ENCODE results near the gene STMN3.
"Not testable (repeated sequence)": the region's sequence is repeated elsewhere in the genome, so short reads cannot be mapped to it uniquely, and the experiment has no call there.

The STMN3 gene

GRCh38 chr20:63660174-63660573, 7.0 kb upstream of the STMN3 start:
- not testable (repeated sequence) for H3K4me3 ChIP-seq (ENCODE audit: low read depth, low read length); H2BK5ac ChIP-seq (ENCODE audit: low read depth, low read length, poor library complexity); H4K91ac ChIP-seq (ENCODE audit: low read depth, low read length); H2BK12ac ChIP-seq (ENCODE audit: low read length); H3K27me3 ChIP-seq (ENCODE audit: insufficient read depth, low read length); H3K18ac ChIP-seq (ENCODE audit: low read length); H3K27ac ChIP-seq (ENCODE audit: low read depth, low read length); H4K8ac ChIP-seq (ENCODE audit: low read depth, low read length); H2AFZ ChIP-seq (ENCODE audit: insufficient read depth, low read length, poor library complexity); H3K9ac ChIP-seq (ENCODE audit: low read length); H3K79me2 ChIP-seq (ENCODE audit: control insufficient read depth, insufficient read depth, low read length, poor library complexity); H2BK120ac ChIP-seq (ENCODE audit: insufficient read depth, low read length, poor library complexity); H3K4ac ChIP-seq (ENCODE audit: low read depth, low read length); H3K79me1 ChIP-seq (ENCODE audit: low read length); H3K4me2 ChIP-seq (ENCODE audit: low read length); DNase-seq; H3K14ac ChIP-seq (ENCODE audit: low read length); H3K9me3 ChIP-seq (ENCODE audit: insufficient read depth, low read depth, low read length); H2AK5ac ChIP-seq (ENCODE audit: low read length); H3K23ac ChIP-seq (ENCODE audit: low read length); H4K12ac ChIP-seq (ENCODE audit: low read depth, low read length)
- no CpG with 5 or more reads among the region's 10 CpGs for WGBS (ENCODE audit: extremely low coverage, insufficient coverage, insufficient read length)
- Histone ChIP-seq H3K36me3 (ENCODE audit: control insufficient read depth in 1 of 2, insufficient read depth in 2 of 2, low read length in 2 of 2) (peaks cover 33 to 43% of the 10 kb centered on the region in 2 experiments), H3K4me1 (ENCODE audit: control insufficient read depth in 1 of 2, insufficient read depth in 2 of 2, low read length in 2 of 2) (peaks cover 5 to 12% of the 10 kb centered on the region in 2 experiments)

GRCh38 chr20:63659370-63659769, 6.1 kb upstream of the STMN3 start:
- Histone ChIP-seq H2BK5ac (ENCODE audit: low read depth, low read length, poor library complexity) (no peak overlapping the region), H3K9me3 (ENCODE audit: insufficient read depth, low read depth, low read length) (no peaks in the 10 kb centered on the region), H3K79me1 (ENCODE audit: low read length) (peaks cover 10% of the 10 kb centered on the region), H3K36me3 (ENCODE audit: control insufficient read depth in 1 of 2, insufficient read depth in 2 of 2, low read length in 2 of 2) (peaks cover 31 to 37% of the 10 kb centered on the region in 2 experiments), H3K27me3 (ENCODE audit: insufficient read depth, low read length) (no peaks in the 10 kb centered on the region), H3K4me2 (ENCODE audit: low read length) (peak overlapping the region; percentile 79), H4K91ac (ENCODE audit: low read depth, low read length) (no peak overlapping the region), H3K4me3 (ENCODE audit: low read depth, low read length) (no peak overlapping the region), H4K8ac (ENCODE audit: low read depth, low read length) (peak overlapping the region; percentile 91), H3K27ac (ENCODE audit: low read depth, low read length) (no peak overlapping the region), H3K18ac (ENCODE audit: low read length) (no peak overlapping the region), H3K14ac (ENCODE audit: low read length) (no peak overlapping the region), H3K4ac (ENCODE audit: low read depth, low read length) (no peak overlapping the region), H4K12ac (ENCODE audit: low read depth, low read length) (no peak overlapping the region), H2AFZ (ENCODE audit: insufficient read depth, low read length, poor library complexity) (no peak overlapping the region), H2AK5ac (ENCODE audit: low read length) (no peak overlapping the region), H3K79me2 (ENCODE audit: control insufficient read depth, insufficient read depth, low read length, poor library complexity) (peaks cover 4% of the 10 kb centered on the region), H2BK12ac (ENCODE audit: low read length) (no peak overlapping the region), H3K9ac (ENCODE audit: low read length) (no peak overlapping the region), H3K23ac (ENCODE audit: low read length) (no peak overlapping the region), H3K4me1 (ENCODE audit: control insufficient read depth in 1 of 2, insufficient read depth in 2 of 2, low read length in 2 of 2) (peaks cover 5 to 12% of the 10 kb centered on the region in 2 experiments), H2BK120ac (ENCODE audit: insufficient read depth, low read length, poor library complexity) (no peak overlapping the region)
- DNase-seq = peak; percentile 56 to 63
- no CpG with 5 or more reads among the region's 13 CpGs for WGBS (ENCODE audit: extremely low coverage, insufficient coverage, insufficient read length)

- H3K14ac ChIP-seq (ENCODE audit: low read length) = peak overlapping the region; percentile 87
- H3K9me3 ChIP-seq (ENCODE audit: insufficient read depth, low read depth, low read length) = no peaks in the 10 kb centered on the region
- peak overlapping the region; percentile 18 for H2BK5ac ChIP-seq (ENCODE audit: low read depth, low read length, poor library complexity)
- WGBS (ENCODE audit: extremely low coverage, insufficient coverage, insufficient read length) = no CpG with 5 or more reads among the region's 25 CpGs
- H3K18ac ChIP-seq (ENCODE audit: low read length) = peak overlapping the region; percentile 16
- H4K91ac ChIP-seq (ENCODE audit: low read depth, low read length) = peak overlapping the region; percentile 52
- no peaks in the 10 kb centered on the region for H3K27me3 ChIP-seq (ENCODE audit: insufficient read depth, low read length)
- peak overlapping the region; percentile 41 for H3K4ac ChIP-seq (ENCODE audit: low read depth, low read length)
- peak overlapping the region; percentile 24 for H3K27ac ChIP-seq (ENCODE audit: low read depth, low read length)
- H3K36me3 ChIP-seq (ENCODE audit: control insufficient read depth in 1 of 2, insufficient read depth in 2 of 2, low read length in 2 of 2) = peaks cover 28 to 31% of the 10 kb centered on the region in 2 experiments
- H3K23ac ChIP-seq (ENCODE audit: low read length) = no peak overlapping the region
- H3K4me3 ChIP-seq (ENCODE audit: low read depth, low read length) = peak overlapping the region; percentile 90
- H3K79me2 ChIP-seq (ENCODE audit: control insufficient read depth, insufficient read depth, low read length, poor library complexity) = peaks cover 4% of the 10 kb centered on the region
- no peak overlapping the region for H2BK12ac ChIP-seq (ENCODE audit: low read length)
- no peak for DNase-seq
- peaks cover 5 to 17% of the 10 kb centered on the region in 2 experiments for H3K4me1 ChIP-seq (ENCODE audit: control insufficient read depth in 1 of 2, insufficient read depth in 2 of 2, low read length in 2 of 2)
- peak overlapping the region; percentile 91 for H4K8ac ChIP-seq (ENCODE audit: low read depth, low read length)
- peaks cover 10% of the 10 kb centered on the region for H3K79me1 ChIP-seq (ENCODE audit: low read length)
- H3K4me2 ChIP-seq (ENCODE audit: low read length) = peak overlapping the region; percentile 79
- H2BK120ac ChIP-seq (ENCODE audit: insufficient read depth, low read length, poor library complexity) = peak overlapping the region; percentile 34
- H4K12ac ChIP-seq (ENCODE audit: low read depth, low read length) = peak overlapping the region; percentile 72
- peak overlapping the region; percentile 72 for H3K9ac ChIP-seq (ENCODE audit: low read length)
- peak overlapping the region; percentile 73 for H2AFZ ChIP-seq (ENCODE audit: insufficient read depth, low read length, poor library complexity)
- H2AK5ac ChIP-seq (ENCODE audit: low read length) = peak overlapping the region; percentile 50
Measured at GRCh38 chr20:63658749-63659187, 5.5 kb upstream of the STMN3 start.

- Histone ChIP-seq H2BK5ac (ENCODE audit: low read depth, low read length, poor library complexity) (peak within 1 kb of the TSS; percentile 85), H4K12ac (ENCODE audit: low read depth, low read length) (peak within 1 kb of the TSS; percentile 96), H2BK12ac (ENCODE audit: low read length) (peak within 1 kb of the TSS; percentile 9), H2BK120ac (ENCODE audit: insufficient read depth, low read length, poor library complexity) (peak within 1 kb of the TSS; percentile 54), H3K14ac (ENCODE audit: low read length) (peak within 1 kb of the TSS; percentile 87), H3K27ac (ENCODE audit: low read depth, low read length) (peak within 1 kb of the TSS; percentile 28), H3K23ac (ENCODE audit: low read length) (no peak within 1 kb of the TSS), H3K4ac (ENCODE audit: low read depth, low read length) (peak within 1 kb of the TSS; percentile 61), H3K9me3 (ENCODE audit: insufficient read depth, low read depth, low read length) (no peaks in the 10 kb centered on the region), H2AFZ (ENCODE audit: insufficient read depth, low read length, poor library complexity) (peak within 1 kb of the TSS; percentile 94), H3K79me2 (ENCODE audit: control insufficient read depth, insufficient read depth, low read length, poor library complexity) (peaks cover 4% of the 10 kb centered on the region), H3K9ac (ENCODE audit: low read length) (peak within 1 kb of the TSS; percentile 83), H2AK5ac (ENCODE audit: low read length) (peak within 1 kb of the TSS; percentile 50), H4K8ac (ENCODE audit: low read depth, low read length) (peak within 1 kb of the TSS; percentile 99), H3K36me3 (ENCODE audit: control insufficient read depth in 1 of 2, insufficient read depth in 2 of 2, low read length in 2 of 2) (peaks cover 22 to 25% of the 10 kb centered on the region in 2 experiments), H3K4me2 (ENCODE audit: low read length) (peak within 1 kb of the TSS; percentile 79), H3K79me1 (ENCODE audit: low read length) (peaks cover 10% of the 10 kb centered on the region), H3K4me1 (ENCODE audit: control insufficient read depth in 1 of 2, insufficient read depth in 2 of 2, low read length in 2 of 2) (peaks cover 8 to 20% of the 10 kb centered on the region in 2 experiments), H3K4me3 (ENCODE audit: low read depth, low read length) (peak within 1 kb of the TSS; percentile 90), H3K27me3 (ENCODE audit: insufficient read depth, low read length) (no peaks in the 10 kb centered on the region), H4K91ac (ENCODE audit: low read depth, low read length) (peak within 1 kb of the TSS; percentile 60), H3K18ac (ENCODE audit: low read length) (peak within 1 kb of the TSS; percentile 84)
- WGBS (ENCODE audit: extremely low coverage, insufficient coverage, insufficient read length) = no CpG with 5 or more reads among the region's 73 CpGs
- DNase-seq = peak; percentile 92 to 97
Measured at GRCh38 chr20:63657937-63658748, 4.9 kb upstream of the STMN3 start, which contains the start of gene RTEL1. RTEL1 (plus strand) TSS chr20:63658312; CDS start chr20:63659403, 1,091 bp downstream.
